H1 (cell line): ENCODE measurements around the gene TCAP. TPM values are rescaled to one million over a fixed set of nuclear protein-coding genes. Genes with fewer than 3 reads are reported as not detected.

Source experiments
- CHD2 ChIP-seq: IDR thresholded peaks from 2 replicates; pipeline ENCODE4 v1.6.1; 2012; ENCODE audit warnings: low read length, improper control_type of control experiment
- EZH2 ChIP-seq: fragments of 200-600 bp; sonication (generic); IDR thresholded peaks from 2 replicates; pipeline ENCODE4 v1.7.1; 2012; ENCODE audit warnings: low read depth, mild to moderate bottlenecking, moderate library complexity, low read length, inconsistent platforms; ENCODE audit not compliant: severe bottlenecking
- GABPA ChIP-seq: IDR thresholded peaks from 2 replicates; pipeline ENCODE4 v1.6.1; 2011; ENCODE audit warnings: mild to moderate bottlenecking, low read length, moderate library complexity, borderline replicate concordance; ENCODE audit not compliant: insufficient read depth
- HDAC2 ChIP-seq, 2 experiments: fragments of 300-600 bp in 1 of 2; sonication (generic) in 1 of 2; IDR thresholded peaks; 2 replicates each; pipeline ENCODE4 v1.6.1; 2011 to 2012; ENCODE audit warnings: low read depth in 2 of 2, low read length in 2 of 2, mild to moderate bottlenecking in 2 of 2, moderate library complexity in 2 of 2, borderline replicate concordance in 1 of 2, inconsistent platforms in 1 of 2
- HDAC6 ChIP-seq: IDR thresholded peaks from one replicate; pipeline ENCODE4 v1.7.1; 2012; ENCODE audit warnings: low read depth, mild to moderate bottlenecking, inconsistent platforms, low read length, moderate library complexity
- JUN ChIP-seq: IDR thresholded peaks from 2 replicates; pipeline ENCODE4 v1.6.1; 2011; ENCODE audit warnings: low read depth, mild to moderate bottlenecking, improper control_type of control experiment, low read length
- JUND ChIP-seq: IDR thresholded peaks from 2 replicates; pipeline ENCODE4 v1.6.1; 2011; ENCODE audit warnings: mild to moderate bottlenecking, improper control_type of control experiment, low read length
- POLR2AphosphoS5 ChIP-seq: IDR thresholded peaks from 2 replicates; pipeline ENCODE4 v1.6.1; 2011; ENCODE audit warnings: low read depth, low read length
- RAD21 ChIP-seq, 2 experiments: IDR thresholded peaks in 1 of 2; conservative IDR thresholded peaks in 1 of 2; 2 replicates each; pipeline ENCODE4 v1.6.1; 2011; ENCODE audit warnings: low read depth in 2 of 2, low read length in 2 of 2, improper control_type of control experiment in 1 of 2, inconsistent platforms in 1 of 2, mild to moderate bottlenecking in 1 of 2, moderate library complexity in 1 of 2
- SAP30 ChIP-seq: fragments of 300-600 bp; sonication (generic); IDR thresholded peaks from 2 replicates; pipeline ENCODE4 v1.7.1; 2012; ENCODE audit warnings: low read length, moderate library complexity, mild to moderate bottlenecking, inconsistent platforms; ENCODE audit not compliant: insufficient read depth, insufficient replicate concordance
- SIN3A ChIP-seq, 2 experiments: IDR thresholded peaks in 1 of 2; conservative IDR thresholded peaks in 1 of 2; 2 replicates each; pipeline ENCODE4 v1.6.1; 2011 to 2012; ENCODE audit warnings: low read length in 2 of 2, improper control_type of control experiment in 1 of 2, low read depth in 1 of 2, mild to moderate bottlenecking in 1 of 2
- SP1 ChIP-seq: IDR thresholded peaks from 2 replicates; pipeline ENCODE4 v1.6.1; 2011; ENCODE audit warnings: low read depth, low read length
- SRF ChIP-seq: IDR thresholded peaks from 2 replicates; pipeline ENCODE4 v1.6.1; 2011; ENCODE audit warnings: mild to moderate bottlenecking, low read depth, low read length, moderate library complexity
- TAF7 ChIP-seq: optimal IDR thresholded peaks from 2 replicates; pipeline ENCODE3; 2011; ENCODE audit warnings: low read depth, mild to moderate bottlenecking, inconsistent platforms, low read length, moderate library complexity, borderline replicate concordance
- TBP ChIP-seq: IDR thresholded peaks from 2 replicates; pipeline ENCODE4 v1.6.1; 2011; ENCODE audit warnings: low read depth, low read length, improper control_type of control experiment
- polyA plus RNA-seq, 7 experiments: library from polyadenylated mRNA; depleted of rRNA in 3 of 7; stranded (reverse) in 5 of 7; unstranded in 2 of 7; fragments of >200 nt in 5 of 7; fragments of 200-250 nt in 2 of 7; gene quantifications; 1 replicate in 5 of 7; 2 replicates in 1 of 7; 4 replicates in 1 of 7; pipeline versions ENCODE4 v1.2.1 to v1.2.3, GENCODE V29; 2011 to 2013; ENCODE audit warnings: missing spikeins in 2 of 7, mixed read lengths in 2 of 7
- total RNA-seq: library from RNA; stranded (reverse); fragmentation: NEBNext Ultra II Directional; extraction: Animal tissue kit (Norgen Biotek cat#: 25700); gene quantifications from 2 replicates; pipeline ENCODE4 v1.2.1, GENCODE V29; 2021
- TF ChIP-seq, protein P1 (sequence below): IDR thresholded peaks from 2 replicates; pipeline ENCODE4 v1.6.1; 2012; ENCODE audit warnings: low read length, inconsistent platforms

TCAP gene
- total and polyA plus RNA-seq, 2 of the 8 experiments (the other 6 are each of a cell fraction or from before 2014, with no cell fraction given): 0.82 to 1.4 TPM

DNA sequence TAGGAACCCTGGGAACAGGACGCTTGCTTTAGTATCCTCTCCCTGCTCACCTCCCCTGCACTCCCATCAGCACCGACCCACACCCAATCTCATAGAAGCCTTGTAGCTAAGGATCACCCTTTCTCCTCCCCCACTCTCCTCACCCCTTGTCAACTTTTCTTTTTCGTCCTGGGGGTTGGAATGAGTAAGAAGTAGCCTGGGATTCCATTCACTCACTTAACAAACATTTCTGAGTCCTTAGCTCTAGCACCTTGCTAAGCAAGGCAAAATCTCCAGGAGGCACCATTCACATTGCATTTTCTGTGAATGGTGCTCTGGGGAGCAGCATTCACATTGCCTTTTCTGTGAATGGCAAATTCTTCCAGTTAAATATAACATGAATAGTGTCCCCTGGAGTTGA lies 23.8 kb downstream of the TCAP start (continued):
- TF ChIP-seq CHD2 (0 out of 2 replicates have a peak, but pooled peaks have one; percentile 41), SAP30 (no peak), TBP (peak; percentile 44; the same call in 1 of the 2 replicates), HDAC6 (no peak), GABPA (no peak), SIN3A (conservative IDR thresholded peaks at IDR 0.05 in 1 of 2, IDR thresholded peaks at IDR 0.05 in 1 of 2; ENCODE audit: low read depth in 1 of 2, low read length in 2 of 2) (0 out of 4 replicates have a peak, but pooled peaks of 1 of the 2 experiments have one; percentile 70), RAD21 (IDR thresholded peaks at IDR 0.05 in 1 of 2, conservative IDR thresholded peaks at IDR 0.05 in 1 of 2; ENCODE audit: low read depth in 2 of 2, low read length in 2 of 2) (peak in 1 of 2 experiments; percentile 39; a peak in 3 of 4 replicates), TAF7 (peak; percentile 23), EZH2 (peak; percentile 32), JUND (no peak), SP1 (peak; percentile 82), JUN (no peak), POLR2AphosphoS5 (peak; percentile 14; the same call in 1 of the 2 replicates), SRF (no peak), HDAC2 (IDR thresholded peaks at IDR 0.05; ENCODE audit: borderline replicate concordance in 1 of 2, low read depth in 2 of 2, low read length in 2 of 2) (0 out of 4 replicates have a peak, but pooled peaks of 1 of the 2 experiments have one; percentile 60)
- TF ChIP-seq, protein P1, sequence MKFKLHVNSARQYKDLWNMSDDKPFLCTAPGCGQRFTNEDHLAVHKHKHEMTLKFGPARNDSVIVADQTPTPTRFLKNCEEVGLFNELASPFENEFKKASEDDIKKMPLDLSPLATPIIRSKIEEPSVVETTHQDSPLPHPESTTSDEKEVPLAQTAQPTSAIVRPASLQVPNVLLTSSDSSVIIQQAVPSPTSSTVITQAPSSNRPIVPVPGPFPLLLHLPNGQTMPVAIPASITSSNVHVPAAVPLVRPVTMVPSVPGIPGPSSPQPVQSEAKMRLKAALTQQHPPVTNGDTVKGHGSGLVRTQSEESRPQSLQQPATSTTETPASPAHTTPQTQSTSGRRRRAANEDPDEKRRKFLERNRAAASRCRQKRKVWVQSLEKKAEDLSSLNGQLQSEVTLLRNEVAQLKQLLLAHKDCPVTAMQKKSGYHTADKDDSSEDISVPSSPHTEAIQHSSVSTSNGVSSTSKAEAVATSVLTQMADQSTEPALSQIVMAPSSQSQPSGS: peak; percentile 51; the same call in 1 of the 2 replicates
- TF ChIP-seq, all 59 proteins: peak for 17
